HG03039 (cell line): ENCODE measurements around the gene MAP3K15.
"Not testable (repeated sequence)": the region's sequence is repeated elsewhere in the genome, so short reads cannot be mapped to it uniquely, and the experiment has no call there.

Source experiments
- ATAC-seq: cut with Tn5 transposase; IDR thresholded peaks from one replicate; pipeline ENCODE4 v1.9.1; 2021; ENCODE audit warnings: mild to moderate bottlenecking, moderate library complexity; ENCODE audit not compliant: unreplicated experiment

Gene MAP3K15

DNA sequence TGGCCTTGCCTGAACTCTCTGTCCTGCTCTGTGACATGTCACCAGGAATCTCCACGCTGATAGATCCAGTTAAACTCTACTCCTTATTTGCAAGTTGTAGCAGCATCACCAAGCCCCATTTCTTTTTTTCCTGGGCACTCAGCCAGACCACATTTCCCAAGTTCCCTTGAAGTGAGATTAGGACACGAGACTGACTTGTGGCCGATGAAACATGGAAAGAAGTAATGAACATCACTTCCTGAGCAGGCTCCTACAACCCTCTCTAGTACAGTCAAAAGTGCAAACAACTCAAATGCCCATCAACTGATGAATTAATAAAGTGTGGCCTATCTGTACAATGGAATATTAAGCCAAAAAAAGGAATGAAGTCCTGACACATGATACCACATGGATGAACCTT, 74.6 kb downstream of the MAP3K15 start:
- ATAC-seq: no peak

DNA sequence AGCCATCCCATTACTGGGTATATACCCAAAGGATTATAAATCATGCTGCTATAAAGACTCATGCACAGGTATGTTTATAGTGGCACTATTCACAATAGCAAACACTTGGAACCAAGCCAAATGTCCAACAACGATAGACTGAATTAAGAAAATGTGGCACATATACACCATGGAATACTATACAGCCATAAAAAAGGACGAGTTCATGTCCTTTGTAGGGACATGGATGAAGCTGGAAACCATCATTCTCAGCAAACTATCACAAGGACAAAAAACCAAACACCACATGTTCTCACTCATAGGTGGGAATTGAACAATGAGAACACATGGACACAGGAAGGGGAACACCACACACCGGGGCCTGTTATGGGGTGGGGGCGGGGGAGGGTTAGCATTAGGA, 92.6 kb downstream of the MAP3K15 start:
- ATAC-seq: not testable (repeated sequence)

DNA sequence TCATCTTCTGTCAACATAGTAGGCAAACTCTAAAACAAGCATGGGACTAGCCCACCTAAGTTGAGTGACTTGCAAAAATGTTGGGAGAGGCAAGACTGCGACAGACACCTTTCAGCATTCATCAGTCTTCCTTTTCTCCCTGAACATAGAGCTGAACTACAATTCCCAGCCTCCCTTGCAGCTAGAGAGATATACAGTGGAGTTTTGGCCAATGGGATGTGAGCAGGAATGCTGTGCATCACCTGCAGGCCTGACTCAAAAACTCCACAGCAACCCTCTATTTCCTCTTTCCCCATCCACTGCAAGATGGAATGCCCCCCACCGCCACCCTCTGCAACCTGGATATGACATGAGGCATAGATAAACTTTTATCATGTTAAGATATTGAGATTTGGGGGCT, 105.0 kb downstream of the MAP3K15 start:
- no peak for ATAC-seq

DNA sequence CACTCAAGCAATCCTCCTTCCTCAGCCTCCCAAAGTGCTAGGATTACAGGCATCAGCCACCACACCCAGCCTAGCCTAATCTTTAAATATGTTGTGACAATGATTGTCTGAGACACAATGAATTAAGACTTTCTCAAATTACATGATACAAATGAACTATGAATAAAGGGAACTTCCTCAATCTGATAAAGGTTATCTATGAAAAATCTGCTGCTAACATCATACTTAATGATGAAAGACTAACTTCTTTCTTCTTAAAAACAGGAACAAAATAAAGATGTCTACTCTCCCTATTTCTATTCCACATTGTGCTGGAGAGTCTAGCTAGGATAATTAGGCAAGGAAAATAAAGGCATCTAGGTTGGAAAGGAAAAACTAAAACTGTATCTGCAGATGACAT, 111.6 kb downstream of the MAP3K15 start:
- ATAC-seq: no peak

DNA sequence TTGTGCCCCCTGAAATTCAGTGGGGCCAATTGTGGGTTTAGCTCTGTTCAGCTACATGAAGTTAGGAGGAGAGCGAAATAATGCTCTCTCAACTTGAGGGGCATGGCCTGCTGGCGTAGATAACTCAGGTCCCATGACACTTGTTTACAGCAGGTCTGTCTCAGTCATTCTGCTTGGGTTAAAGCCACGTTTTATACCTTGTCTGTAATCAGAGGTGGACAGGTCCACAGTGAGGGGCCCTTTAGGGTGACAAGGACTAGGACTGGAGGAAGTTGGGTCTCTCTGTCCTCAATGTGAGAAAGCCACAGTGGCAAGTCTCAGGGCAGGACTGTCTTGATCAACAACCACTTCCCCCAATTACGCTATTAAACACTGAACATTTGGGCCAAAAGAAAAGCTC, 122.6 kb downstream of the MAP3K15 start:
- no peak for ATAC-seq

DNA sequence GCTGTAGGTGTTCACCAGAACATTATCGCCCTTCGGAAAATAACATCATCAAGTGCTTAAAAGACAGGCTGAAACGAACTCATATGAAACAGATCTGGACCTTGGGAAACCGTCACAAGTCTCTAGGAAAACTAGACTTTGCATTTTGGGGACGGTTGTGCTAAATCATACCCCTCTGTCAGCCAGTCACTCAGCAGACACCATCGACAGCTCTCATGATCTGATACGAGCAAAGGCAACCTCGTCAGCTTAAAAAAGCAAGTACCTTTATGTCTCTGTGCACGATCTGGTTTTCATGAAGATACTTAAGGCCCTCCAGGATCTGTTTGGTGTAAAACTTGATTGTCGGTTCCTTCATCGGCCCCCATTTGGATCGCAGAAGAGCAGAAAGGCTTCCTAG, 123.2 kb downstream of the MAP3K15 start:
- no peak for ATAC-seq

DNA sequence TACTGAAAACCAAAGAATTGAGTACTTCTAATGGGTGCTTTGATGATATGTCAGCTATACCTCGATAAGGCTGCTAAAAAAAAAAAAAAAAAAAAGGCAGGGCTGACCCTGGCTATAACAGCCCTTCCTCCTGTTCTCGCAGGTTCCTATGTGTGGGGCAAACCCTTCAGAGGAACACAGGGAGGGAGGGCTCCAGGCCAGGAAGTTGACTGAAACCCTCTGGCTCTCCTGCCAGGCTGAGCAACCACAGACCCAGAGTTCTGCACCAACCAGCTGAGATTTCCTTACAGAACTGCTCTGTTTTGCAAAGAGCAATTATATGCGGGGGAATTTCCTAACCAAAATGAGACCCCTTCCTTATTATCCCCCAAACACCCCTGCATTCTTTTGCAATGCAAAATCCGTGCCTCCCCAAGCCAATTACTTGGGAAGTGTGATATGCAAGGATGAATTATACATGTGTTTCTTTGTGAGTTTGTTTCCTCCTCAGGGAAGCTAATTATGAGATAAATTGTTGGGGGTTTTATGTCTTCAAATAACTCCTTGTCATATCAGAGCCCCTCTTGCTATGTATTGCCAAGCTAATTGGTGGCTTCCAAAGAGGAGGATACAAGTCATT, 126.0 kb downstream of the MAP3K15 start:
- ATAC-seq: no peak

DNA sequence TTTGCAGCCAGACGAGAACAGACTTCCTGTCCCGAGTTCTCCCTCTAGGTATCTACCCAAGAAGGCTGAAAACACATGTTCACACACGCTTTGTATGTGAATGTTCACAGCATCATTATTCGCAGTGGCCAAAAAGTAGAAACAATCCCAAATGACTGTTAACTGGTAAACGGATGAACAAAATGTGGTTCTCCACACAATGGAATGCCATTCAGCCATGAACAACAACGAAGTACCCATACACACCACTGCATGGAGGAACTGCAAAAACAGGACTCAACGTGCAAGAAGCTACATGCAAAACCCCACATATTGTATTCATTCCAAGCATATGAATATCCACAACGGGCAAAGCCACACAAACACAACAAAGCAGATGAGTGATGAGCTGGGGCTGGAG, 126.6 kb downstream of the MAP3K15 start:
- ATAC-seq: no peak

DNA sequence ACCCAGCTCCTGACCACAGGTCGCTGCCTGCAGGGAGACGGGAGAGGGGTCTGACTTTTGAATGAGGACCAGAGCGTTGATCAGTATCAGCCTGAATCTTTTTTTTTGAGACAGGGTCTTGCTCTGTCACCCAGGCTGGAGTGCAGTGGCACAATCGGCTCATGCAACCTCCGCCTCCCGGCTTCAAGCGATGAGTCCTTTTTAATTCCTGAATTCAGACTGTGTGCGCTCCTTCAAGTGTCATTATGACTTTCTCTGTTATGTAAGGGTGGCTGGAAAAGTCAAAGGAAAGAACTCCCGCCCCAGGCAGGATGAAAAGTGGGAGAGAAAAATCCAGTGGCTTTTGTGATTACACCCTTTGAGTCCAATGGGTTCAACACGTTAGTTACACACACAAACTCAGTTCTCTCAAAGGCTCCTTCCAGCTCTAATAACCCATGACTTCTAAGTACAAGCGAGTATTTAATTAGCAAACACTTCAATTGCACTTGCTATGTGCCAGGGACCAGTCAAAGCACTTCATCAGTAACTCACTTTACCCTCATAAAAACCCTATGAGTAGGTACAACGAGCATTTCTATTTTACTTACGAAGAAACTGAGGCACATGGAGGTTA, 127.1 kb downstream of the MAP3K15 start:
- no peak for ATAC-seq

DNA sequence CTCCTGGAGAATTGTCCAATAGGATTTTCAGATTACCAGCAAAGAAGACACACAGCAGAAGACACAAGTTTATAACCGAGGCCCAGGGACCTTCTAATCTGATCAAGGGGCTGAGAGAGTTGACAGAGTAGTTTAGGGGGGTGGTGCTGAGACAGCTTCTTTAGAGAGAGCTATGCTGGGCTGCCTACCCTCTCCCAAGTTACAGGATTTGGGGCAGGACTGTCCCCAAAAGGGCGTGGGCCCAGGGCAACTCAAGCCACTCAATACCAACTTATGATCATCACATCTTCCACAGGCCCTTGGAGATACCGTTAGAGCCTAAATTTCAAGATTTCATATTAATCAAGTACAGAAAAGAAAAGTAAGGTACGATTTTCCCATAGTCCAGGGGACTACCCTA, 128.6 kb downstream of the MAP3K15 start:
- ATAC-seq: no peak

DNA sequence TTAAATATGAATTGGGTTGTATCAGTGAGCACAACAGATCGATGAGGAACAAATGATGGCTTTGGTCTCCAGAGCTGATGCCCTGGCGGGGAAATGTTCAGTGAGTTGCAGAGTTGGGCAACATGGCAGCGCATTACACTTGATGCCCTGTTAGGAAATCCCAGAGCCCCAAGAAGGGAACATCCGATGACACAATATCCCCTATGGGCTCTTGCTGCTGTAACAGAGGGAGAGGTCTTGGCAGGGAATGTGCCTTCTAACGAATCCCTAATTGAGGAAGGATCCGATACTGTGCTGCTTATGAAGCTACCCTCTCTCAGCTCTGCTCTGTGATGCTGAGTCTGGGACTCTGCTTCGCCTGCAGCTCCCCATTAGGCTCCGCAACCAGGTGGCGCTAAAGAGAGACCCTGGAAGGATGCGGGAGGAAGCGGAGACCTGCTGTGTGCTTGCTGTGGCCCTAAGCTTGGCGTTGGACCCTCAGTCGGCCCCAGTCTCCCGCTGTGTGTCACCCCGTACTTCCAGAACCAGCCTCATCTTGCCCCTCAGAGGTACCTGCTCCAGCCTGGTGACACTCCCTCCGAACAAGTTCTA, 132.7 kb downstream of the MAP3K15 start:
- no peak for ATAC-seq

DNA sequence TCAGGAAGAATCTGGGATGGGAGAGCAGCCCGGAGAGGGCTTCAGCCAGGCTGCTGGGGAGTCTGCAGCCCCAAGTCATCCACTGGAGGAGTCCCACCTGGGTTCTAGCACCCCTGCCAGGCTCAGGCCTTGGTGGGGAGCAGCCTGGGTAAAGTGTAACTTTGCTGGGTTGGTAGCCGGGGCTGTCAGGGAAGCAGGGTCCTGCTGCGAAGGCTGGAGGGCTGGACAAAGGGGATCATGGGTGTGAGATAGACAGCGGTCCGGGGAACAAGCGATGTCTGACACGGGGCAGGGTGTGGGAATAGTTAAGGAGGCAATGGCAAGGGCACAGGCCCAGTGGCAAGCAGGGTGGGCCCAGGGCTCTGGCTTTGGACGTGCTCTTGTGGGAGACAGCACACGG, 134.0 kb downstream of the MAP3K15 start:
- ATAC-seq: no peak

DNA sequence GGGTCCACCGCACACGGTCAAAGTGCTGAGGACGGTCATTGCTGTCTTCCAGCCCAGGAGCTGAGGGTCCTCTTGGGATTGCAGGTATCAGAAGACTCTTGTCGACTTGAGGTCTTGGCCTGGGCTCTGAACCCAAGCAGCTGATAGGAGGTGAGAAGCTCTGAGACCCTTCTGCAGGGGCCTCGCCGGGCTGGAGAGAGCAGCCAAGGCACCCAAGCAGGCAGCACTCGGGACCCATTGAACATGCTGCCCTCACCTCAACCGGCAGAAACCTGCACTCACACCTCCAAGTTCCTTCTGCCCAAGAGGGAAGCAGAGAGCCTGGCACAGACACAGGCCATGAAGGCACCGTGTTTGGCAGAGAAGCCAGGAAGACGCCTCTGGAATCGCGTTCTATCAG, 137.5 kb downstream of the MAP3K15 start:
- no peak for ATAC-seq

DNA sequence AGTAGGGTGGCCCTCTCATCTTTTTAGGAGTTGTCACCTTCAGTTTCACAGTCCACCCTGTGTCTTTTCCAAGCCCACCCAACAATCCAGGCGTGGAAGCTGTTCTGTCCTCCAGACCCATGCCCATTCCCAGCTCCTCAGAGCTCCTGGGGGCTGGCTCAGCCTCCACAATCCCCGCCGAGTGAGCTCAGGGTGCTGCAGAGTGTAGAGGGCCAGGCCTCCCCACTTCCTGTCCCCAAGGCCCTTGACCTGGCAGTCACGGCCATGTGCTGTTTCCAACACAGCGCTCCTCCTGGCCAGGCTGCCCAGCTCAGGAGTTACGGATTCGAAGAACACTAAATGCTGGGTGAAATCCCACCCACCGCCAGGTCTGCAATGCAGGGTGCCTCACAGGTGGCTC, 139.8 kb downstream of the MAP3K15 start:
- ATAC-seq: no peak

DNA sequence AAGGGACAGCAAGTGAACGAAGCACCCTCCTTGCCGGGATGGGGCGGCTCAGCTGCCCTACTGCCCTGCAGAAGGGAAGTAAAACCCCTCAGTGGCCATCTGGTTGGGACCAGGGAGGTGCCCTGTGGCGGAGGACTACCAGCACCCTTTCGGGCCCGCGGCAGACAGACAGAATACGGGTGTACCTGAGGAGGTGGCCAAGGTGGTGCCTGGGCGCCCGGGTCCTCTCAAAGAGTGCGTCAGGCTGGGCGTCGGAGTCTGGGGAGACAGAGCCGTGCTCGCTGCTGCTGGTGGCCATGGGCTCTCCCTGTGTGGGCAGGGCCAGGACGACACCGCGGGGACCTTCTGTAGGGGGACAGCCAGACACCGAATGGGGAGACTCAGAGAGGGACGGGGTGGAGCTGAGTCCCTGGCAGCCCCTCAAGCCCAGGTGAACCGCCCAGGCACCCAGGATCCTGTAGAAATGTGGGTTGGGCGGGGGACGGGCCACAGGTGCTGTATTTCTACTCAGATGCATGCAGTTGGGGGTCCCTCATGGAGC, 141.9 kb downstream of the MAP3K15 start:
- ATAC-seq: no peak

DNA sequence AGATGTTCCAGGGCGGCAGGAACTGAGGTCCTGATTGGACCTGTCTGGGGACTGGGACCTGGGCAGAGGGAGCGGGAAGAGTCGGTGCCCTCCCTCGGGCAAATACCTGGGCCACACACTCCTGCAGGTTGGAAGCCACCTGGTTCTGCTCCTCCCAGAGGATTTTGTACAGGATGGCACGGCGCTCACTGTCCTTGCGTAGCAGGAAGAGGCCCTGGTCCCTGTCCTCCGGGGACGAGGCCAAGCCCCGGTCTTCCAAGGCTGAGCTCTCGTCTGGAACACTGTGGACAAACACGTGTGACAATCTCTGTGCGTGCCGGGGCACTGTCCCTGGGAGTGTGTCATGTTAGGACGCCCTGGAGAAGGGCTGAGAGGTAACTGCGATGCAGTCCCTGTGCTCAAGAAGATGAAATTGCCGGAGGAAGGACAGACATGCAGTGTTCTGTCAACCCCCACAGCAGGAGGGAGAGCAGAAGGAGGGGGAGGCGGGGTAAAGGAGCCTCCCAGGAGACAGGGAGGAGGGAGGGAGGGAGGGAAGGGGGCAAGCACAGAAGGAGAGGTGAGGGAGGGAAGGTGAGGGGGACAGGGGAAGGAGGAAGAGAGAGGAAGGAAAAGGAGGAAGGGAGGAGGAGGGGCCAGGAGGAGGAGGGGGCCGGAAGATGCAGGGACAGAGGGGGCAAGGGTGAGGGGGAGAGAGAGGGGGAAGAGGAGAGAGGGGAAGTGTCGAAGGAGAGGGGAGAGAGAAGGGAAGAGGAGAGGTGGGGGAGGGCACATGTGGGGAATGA, 142.6 kb downstream of the MAP3K15 start:
- peak; percentile 18 for ATAC-seq

DNA sequence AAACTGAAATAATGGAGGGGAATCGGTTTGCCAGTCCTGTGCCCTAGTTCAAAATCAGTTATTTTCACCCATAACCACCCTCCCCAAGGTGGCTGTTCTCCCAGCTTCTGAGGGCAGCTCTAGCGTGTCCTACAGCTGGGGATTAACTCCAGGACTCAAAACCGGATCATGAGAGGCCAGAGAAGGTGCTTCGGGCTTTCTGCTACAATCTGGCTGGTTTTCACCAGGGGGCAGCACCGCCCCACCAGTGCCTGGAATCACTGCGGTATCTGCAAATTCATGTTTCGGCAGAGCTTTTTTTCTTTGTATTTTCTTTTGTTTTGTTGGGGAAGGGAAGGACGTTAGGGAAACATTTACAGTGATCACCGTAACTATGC, 143.2 kb downstream of the MAP3K15 start:
- peak; percentile 71 for ATAC-seq

DNA sequence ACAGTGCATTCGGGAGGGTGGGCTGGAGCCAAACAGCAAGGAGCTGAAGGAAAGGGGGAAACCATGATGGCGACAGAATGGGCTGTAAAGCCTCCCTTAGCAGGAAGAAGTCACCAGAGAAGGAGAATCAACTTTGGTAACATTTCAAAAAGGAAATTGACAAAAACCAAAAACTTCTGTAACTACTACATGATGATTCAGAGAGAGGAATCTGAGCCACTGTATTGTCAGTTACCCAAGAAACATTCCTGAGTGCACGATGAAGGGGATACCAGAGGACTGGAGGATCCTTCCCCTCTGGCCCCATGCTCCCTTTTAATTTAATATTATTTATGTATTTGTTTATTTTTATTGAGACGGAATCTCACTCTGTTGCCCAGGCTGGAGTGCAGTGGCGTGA, 145.2 kb downstream of the MAP3K15 start:
- ATAC-seq: no peak

DNA sequence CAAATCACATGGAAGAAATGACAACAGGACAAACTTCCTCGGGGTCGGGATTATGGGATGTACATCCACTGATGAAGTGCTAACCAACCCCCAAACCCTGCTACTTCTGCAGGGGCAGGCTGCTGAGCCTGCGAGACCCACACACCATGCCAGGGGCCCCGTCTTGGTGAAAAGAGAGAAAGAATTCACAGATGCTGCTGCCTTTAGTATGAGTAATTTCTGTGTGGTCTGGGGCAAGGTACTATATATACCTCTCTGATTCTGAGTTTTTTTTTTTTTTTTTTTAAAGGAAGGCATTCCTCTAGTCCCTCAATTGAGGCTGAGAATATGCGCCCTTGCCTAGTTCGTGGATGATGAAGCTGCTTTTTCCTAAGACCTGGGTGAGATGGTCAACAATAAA, 146.7 kb downstream of the MAP3K15 start:
- no peak for ATAC-seq

DNA sequence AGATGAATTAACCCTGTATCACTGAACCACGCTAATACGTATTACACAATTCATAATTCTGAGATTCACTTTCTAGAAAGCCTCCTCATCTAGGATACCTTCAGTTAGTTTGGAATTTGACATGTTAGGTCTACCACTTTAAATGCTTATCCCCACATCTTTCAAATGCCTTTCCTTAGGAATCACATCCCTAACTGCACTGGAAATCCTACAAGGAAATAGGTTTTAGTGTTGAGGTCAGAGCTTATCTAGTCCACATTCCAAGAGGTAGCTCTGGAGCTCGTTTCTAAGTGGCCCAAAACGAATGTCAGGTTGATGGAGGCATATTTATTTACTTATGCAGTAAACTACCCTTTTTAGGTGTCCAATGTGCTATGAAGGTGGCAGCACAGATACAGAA, 153.6 kb downstream of the MAP3K15 start:
- ATAC-seq: no peak

DNA sequence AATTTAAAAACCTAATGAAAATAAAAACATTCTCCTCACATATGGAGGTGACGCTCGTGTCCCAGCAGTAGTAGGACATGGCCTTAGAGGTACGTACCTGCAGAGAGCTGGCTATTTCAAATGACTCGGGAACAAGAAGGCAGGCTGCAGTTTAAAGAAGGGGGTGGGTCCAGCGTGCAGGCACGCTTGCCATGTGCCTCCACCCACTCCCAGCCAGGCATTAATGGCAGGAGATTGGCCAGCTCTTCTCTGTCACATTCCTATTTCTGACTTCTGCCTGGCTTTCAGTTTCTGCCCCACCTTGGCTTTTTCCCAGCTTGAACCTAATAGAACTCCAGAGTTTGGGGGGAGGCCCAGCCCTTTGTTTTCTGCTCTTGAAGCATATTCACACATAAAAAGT, 154.4 kb downstream of the MAP3K15 start:
- ATAC-seq: no peak

DNA sequence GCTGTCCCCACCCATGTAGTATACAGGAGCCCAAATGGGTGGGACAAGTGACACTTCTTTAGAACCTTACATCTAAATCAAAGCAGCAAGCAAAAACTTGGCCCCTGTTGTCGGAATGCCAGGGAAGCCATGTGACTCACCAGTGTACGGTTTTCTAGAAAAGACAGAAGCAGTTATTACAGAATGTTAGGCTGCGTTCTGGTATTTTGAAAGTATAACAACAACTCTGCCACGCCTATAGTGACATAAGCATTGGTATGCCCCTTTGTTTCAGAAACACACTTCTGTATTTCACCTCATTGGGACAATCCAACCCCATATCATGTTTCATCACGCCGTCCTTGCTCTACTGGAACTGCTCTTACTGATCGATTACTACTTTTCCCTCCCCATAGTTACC, 156.8 kb downstream of the MAP3K15 start:
- ATAC-seq: no peak
